Esophagus muscularis mucosa (tissue), 3 donors: ENCODE measurements around the gene LIPN.
A peak's percentile ranks its signal among the peaks of the same experiment; 100 is the strongest.

Experiments
- CTCF ChIP-seq, 3 experiments: fragments of 200-600 bp in 2 of 3; fragments of 450-650 bp in 1 of 3; sonication (generic) in 2 of 3; IDR thresholded peaks; one replicate each; pipeline ENCODE4 v1.5.1; 2017 to 2019; ENCODE audit warnings: antibody characterized with exemption in 3 of 3, mild to moderate bottlenecking in 2 of 3, moderate library complexity in 1 of 3
- POLR2A ChIP-seq: fragments of 450-650 bp; IDR thresholded peaks from one replicate; pipeline ENCODE4 v1.6.1; 2017; ENCODE audit warnings: antibody characterized with exemption, moderate library complexity, mild to moderate bottlenecking, low read depth
- POLR2AphosphoS5 ChIP-seq, 2 donors: sonication (generic); formaldehyde crosslinking; IDR thresholded peaks; one replicate each; pipeline ENCODE4 v1.6.1; 2017; ENCODE audit warnings: antibody characterized with exemption in 2 of 2

- TF ChIP-seq POLR2AphosphoS5 (IDR thresholded peaks at IDR 0.05) (no peak), CTCF (IDR thresholded peaks at IDR 0.05) (peak; percentile 34 to 67 (median 43)), POLR2A (no peak)
Observed at GRCh38 chr10:88810196-88810961, 50.6 kb downstream of the LIPN start.
